K562 (cell line): ENCODE measurements around the gene EEFSEC. TPM values are rescaled to one million over a fixed set of nuclear protein-coding genes. Genes with fewer than 3 reads are reported as not detected.
A peak's percentile ranks its signal among the peaks of the same experiment; 100 is the strongest.

Experiments used
- ATAC-seq: fragments of 200-7000 bp; cut with Tn5 transposase; 3 replicates; pipeline ENCODE4 v1.9.1; 2020; ENCODE audit warnings: moderate library complexity
- BruUV-seq: library from RNA; stranded (reverse); fragments of 400-500 nt; replicated peaks from 2 replicates; lab custom pipeline; 2021; lab: Mats Ljungman, UMichigan
- CTCF ChIA-PET: fragments of 300-600 bp; formaldehyde crosslinking; extraction: SDS; loops from one replicate; lab custom pipeline; 2021; ENCODE audit warnings: low intra/inter-chr PET ratio; lab: Yijun Ruan, JAX
- POLR2A ChIA-PET: fragments of 300-600, 350-650 bp; sonication (Branson Sonifier 250); formaldehyde crosslinking; extraction: SDS; loops from one replicate; lab custom pipeline; 2021; ENCODE audit warnings: antibody characterized with exemption, inconsistent platforms; lab: Yijun Ruan, JAX
- DNase-seq, 4 experiments: peaks; one replicate each; pipeline versions ENCODE4 v3.0.0 to v3.0.0-alpha.2; 2011 to 2018; ENCODE audit warnings: low spot score in 3 of 4, mixed read lengths in 3 of 4; ENCODE audit errors: extremely low read depth in 1 of 4
- FAIRE-seq: peaks from 2 replicates; lab custom pipeline; 2011; peaks lifted over from hg19 to GRCh38; lab: Jason Lieb, UNC
- H2AFZ ChIP-seq: 2 replicates; pipeline ENCODE4 v1.6.0; 2011; ENCODE audit warnings: low read depth, low read length, control low read depth, inconsistent platforms
- H3K27ac ChIP-seq: fragments of 200-600 bp; 3 replicates; pipeline ENCODE4 v1.8.0; 2011; ENCODE audit warnings: low read depth, mild to moderate bottlenecking, control low read depth, inconsistent platforms, low read length, moderate library complexity, mixed read lengths; ENCODE audit errors: extremely low read depth
- H3K27me3 ChIP-seq, 2 experiments: fragments of 300-600 bp in 1 of 2; 2 replicates in 1 of 2; 3 replicates in 1 of 2; pipeline versions ENCODE4 v1.6.0 to v1.8.0; 2011; ENCODE audit warnings: inconsistent platforms in 2 of 2, low read length in 2 of 2, mild to moderate bottlenecking in 1 of 2, mixed read lengths in 1 of 2, moderate library complexity in 1 of 2; ENCODE audit not compliant: control insufficient read depth in 2 of 2, insufficient read depth in 2 of 2
- H3K36me3 ChIP-seq: fragments of 300-600 bp; 3 replicates; pipeline ENCODE4 v1.8.0; 2011; ENCODE audit warnings: mild to moderate bottlenecking, low read length, inconsistent platforms; ENCODE audit not compliant: control insufficient read depth, insufficient read depth
- H3K4me1 ChIP-seq, 2 experiments: fragments of 200-600 bp in 1 of 2; replicated peaks in 1 of 2; 2 replicates in 1 of 2; 3 replicates in 1 of 2; pipeline versions ENCODE4 v1.5.1 to v1.8.0; 2011; ENCODE audit warnings: inconsistent platforms in 2 of 2, low read length in 2 of 2, mild to moderate bottlenecking in 1 of 2, mixed read lengths in 1 of 2, moderate library complexity in 1 of 2; ENCODE audit not compliant: control insufficient read depth in 2 of 2, insufficient read depth in 2 of 2
- H3K4me2 ChIP-seq: 2 replicates; pipeline ENCODE4 v1.6.1; 2011; ENCODE audit warnings: low read length, control low read depth, inconsistent platforms, mixed read lengths; ENCODE audit not compliant: insufficient read depth
- H3K4me3 ChIP-seq: fragments of 200-600 bp; sonication (generic), shearing (Covaris generic); 2 replicates; pipeline ENCODE4 v1.5.1; 2016; ENCODE audit warnings: control low read depth, inconsistent platforms
- H3K79me2 ChIP-seq: fragments of 200-600 bp; 3 replicates; pipeline ENCODE4 v1.8.0; 2011; ENCODE audit warnings: low read length, inconsistent platforms; ENCODE audit not compliant: control insufficient read depth, insufficient read depth
- H3K9ac ChIP-seq, 2 experiments: 2 replicates each; pipeline versions ENCODE4 v1.6.0 to v1.6.1; 2011; ENCODE audit warnings: low read depth in 2 of 2, low read length in 2 of 2, control low read depth in 1 of 2, inconsistent platforms in 1 of 2, mild to moderate bottlenecking in 1 of 2, mixed read lengths in 1 of 2; ENCODE audit not compliant: insufficient read depth in 1 of 2
- H3K9me1 ChIP-seq: one replicate; pipeline ENCODE4 v1.6.0; 2011; ENCODE audit warnings: inconsistent platforms, mild to moderate bottlenecking, low read length, moderate library complexity; ENCODE audit not compliant: control insufficient read depth, insufficient read depth
- H3K9me3 ChIP-seq: replicated peaks from 2 replicates; pipeline ENCODE4 v1.5.1; 2011; ENCODE audit warnings: low read depth, low read length, inconsistent platforms; ENCODE audit not compliant: control insufficient read depth, insufficient read depth
- H4K20me1 ChIP-seq: replicated peaks from 2 replicates; pipeline ENCODE4 v1.6.1; 2011; ENCODE audit warnings: low read length, inconsistent platforms, mixed read lengths; ENCODE audit not compliant: control insufficient read depth, insufficient read depth
- JUNB ChIP-seq: fragments of 450-650 bp; formaldehyde crosslinking; conservative IDR thresholded peaks from 2 replicates; pipeline ENCODE4 v1.4.0; 2020; ENCODE audit warnings: mild to moderate bottlenecking
- MYNN ChIP-seq, 2 experiments: sonication (generic); formaldehyde crosslinking in 1 of 2; IDR thresholded peaks; 2 replicates each; pipeline versions ENCODE4 v1.5.0 to v1.6.1; 2016 to 2020; ENCODE audit warnings: antibody characterized with exemption in 1 of 2, missing genetic modification reagents in 1 of 2
- NFXL1 ChIP-seq: fragments of 450-650 bp; formaldehyde crosslinking; IDR thresholded peaks from 2 replicates; pipeline ENCODE4 v1.4.0; 2021; ENCODE audit warnings: mild to moderate bottlenecking
- TBL1XR1 ChIP-seq, 2 experiments: IDR thresholded peaks; 2 replicates each; pipeline ENCODE4 v1.6.1; 2012; ENCODE audit warnings: improper control_type of control experiment in 2 of 2, low read length in 2 of 2, mild to moderate bottlenecking in 1 of 2
- WHSC1 ChIP-seq: IDR thresholded peaks from one replicate; pipeline ENCODE4 v1.6.1; 2012; ENCODE audit warnings: low read length, control low read depth, inconsistent platforms
- ZBTB7A ChIP-seq: IDR thresholded peaks from 2 replicates; pipeline ENCODE4 v1.6.1; 2011; ENCODE audit warnings: low read depth, mild to moderate bottlenecking, low read length, moderate library complexity, borderline replicate concordance; ENCODE audit not compliant: control insufficient read depth
- ZFP36 ChIP-seq: fragments of 150-350 bp; IDR thresholded peaks from 2 replicates; pipeline ENCODE4 v1.6.1; 2018; ENCODE audit warnings: low read length, low read depth; ENCODE audit not compliant: partially characterized antibody
- ZNF165 ChIP-seq: fragments of 250-450 bp; sonication (Bioruptor Pico); IDR thresholded peaks from 2 replicates; pipeline ENCODE4 v1.4.0; 2020; ENCODE audit warnings: borderline replicate concordance
- WGBS: fragments of 100-300 bp; shearing (Covaris generic); methylation state at CpG from one replicate; pipeline ENCODE4 v1.1.6; 2016; ENCODE audit warnings: low coverage, mixed read lengths; ENCODE audit not compliant: insufficient coverage; ENCODE audit errors: missing lambda C conversion rate; 5-methylcytosine and 5-hydroxymethylcytosine counted together
- in situ Hi-C: fragments of 300-500 bp; cut with MboI; formaldehyde crosslinking; loops from 4 replicates; pipeline ENCODE4 v1.15.0; 2018; ENCODE audit warnings: inconsistent platforms, mixed read lengths
- intact Hi-C: fragments of 100-400 bp; cut with micrococcal nuclease; formaldehyde crosslinking; loops from 2 replicates; pipeline ENCODE4 v1.14.2; 2022
- polyA plus RNA-seq, 8 experiments: library from polyadenylated mRNA; depleted of rRNA in 4 of 8; stranded (reverse) in 5 of 8; unstranded in 3 of 8; fragments of >200 nt; fragmentation: Nextera tagmentation in 2 of 8; fragmentation: Illumina TruSeq in 1 of 8; extraction: Ambion mirVana in 2 of 8; extraction: Trizol in 1 of 8; gene quantifications; 2 replicates each; pipeline versions ENCODE4 v1.2.1 to v1.2.3, GENCODE V29; 2011 to 2014; ENCODE audit warnings: inconsistent platforms in 1 of 8, missing spikeins in 1 of 8
- total RNA-seq, 7 experiments: library from RNA; depleted of rRNA in 6 of 7; stranded (reverse); fragments of >200 nt in 6 of 7; fragmentation: Illumina TruSeq in 2 of 7; extraction: Trizol in 2 of 7; gene quantifications; 2 replicates each; pipeline versions ENCODE4 v1.2.1 to v1.2.3, GENCODE V29; 2011 to 2021; ENCODE audit warnings: low replicate concordance in 1 of 7
- TF ChIP-seq, protein P1 (sequence below): fragments of 250-450 bp; sonication (Bioruptor Pico); IDR thresholded peaks from 2 replicates; pipeline ENCODE4 v1.6.1; 2021; ENCODE audit warnings: mild to moderate bottlenecking
- TF ChIP-seq, protein P2 (sequence below): fragments of 250-450 bp; sonication (Bioruptor Pico); IDR thresholded peaks from 2 replicates; pipeline ENCODE4 v1.5.0; 2021; ENCODE audit warnings: mild to moderate bottlenecking, moderate library complexity

EEFSEC gene
- total and polyA plus RNA-seq, 9 of the 15 experiments (the other 6 are each of a cell fraction or from before 2014, with no cell fraction given) = 0.35 to 11.8 (median 7.7) TPM

DNA sequence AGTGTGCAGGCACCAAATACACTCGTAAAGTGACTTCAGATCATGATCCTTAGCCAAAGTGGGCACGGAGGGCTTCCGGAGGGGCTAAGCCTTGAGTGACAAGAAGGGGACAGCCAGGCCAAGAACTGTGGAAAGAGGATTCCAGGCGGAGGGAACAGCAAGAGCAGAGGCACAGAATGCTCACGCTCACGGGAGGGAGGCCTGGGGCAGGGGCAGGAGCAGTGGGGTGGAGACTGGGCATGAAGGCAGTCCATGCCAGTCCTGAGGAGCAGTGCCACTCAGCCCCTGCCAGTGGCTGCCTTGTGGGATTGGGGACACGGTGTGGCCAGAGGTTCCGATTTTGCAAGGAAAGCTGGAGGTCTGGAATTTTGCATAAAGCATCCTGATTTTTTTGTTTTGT lies 277.4 kb downstream of the EEFSEC start:
- DNase-seq (no peak), ATAC-seq (no peak), FAIRE-seq (no peak)
- no TSS peak for BruUV-seq
- Histone ChIP-seq H3K79me2 (no peaks in the 10 kb centered on the region; the same call in 2 of the 3 replicates), H3K9me1 (no peaks in the 10 kb centered on the region), H3K9me3 (no peaks in the 10 kb centered on the region), H3K27ac (no peak overlapping the region), H3K4me3 (no peak overlapping the region), H2AFZ (no peak overlapping the region), H3K27me3 (no peaks in the 10 kb centered on the region), H3K4me2 (no peak overlapping the region), H4K20me1 (no peaks in the 10 kb centered on the region), H3K36me3 (no peaks in the 10 kb centered on the region), H3K4me1 (peaks cover 18 to 75% of the 10 kb centered on the region in 2 experiments), H3K9ac (peak overlapping the region in 1 of 2 experiments; percentile 71; a peak in 1 of 4 replicates)
- intact Hi-C loops (loop anchor here (10.0 kb wide), 2 partner anchors 154 to 256 kb away; no protein-coding TSS in a partner anchor), in situ Hi-C loops (no loop called here)
- POLR2A ChIA-PET = no interaction called here
- CTCF ChIA-PET = no interaction called here
- TF ChIP-seq WHSC1 (no peak), MYNN (IDR thresholded peaks at IDR 0.05) (no peak), MYNN (CRISPR knock-in tag; IDR thresholded peaks at IDR 0.05) (no peak), NFXL1 (CRISPR knock-in tag) (no peak), ZNF165 (CRISPR knock-in tag) (no peak)
- WGBS = 83% methylated on average over 6 of the region's 8 CpGs

DNA sequence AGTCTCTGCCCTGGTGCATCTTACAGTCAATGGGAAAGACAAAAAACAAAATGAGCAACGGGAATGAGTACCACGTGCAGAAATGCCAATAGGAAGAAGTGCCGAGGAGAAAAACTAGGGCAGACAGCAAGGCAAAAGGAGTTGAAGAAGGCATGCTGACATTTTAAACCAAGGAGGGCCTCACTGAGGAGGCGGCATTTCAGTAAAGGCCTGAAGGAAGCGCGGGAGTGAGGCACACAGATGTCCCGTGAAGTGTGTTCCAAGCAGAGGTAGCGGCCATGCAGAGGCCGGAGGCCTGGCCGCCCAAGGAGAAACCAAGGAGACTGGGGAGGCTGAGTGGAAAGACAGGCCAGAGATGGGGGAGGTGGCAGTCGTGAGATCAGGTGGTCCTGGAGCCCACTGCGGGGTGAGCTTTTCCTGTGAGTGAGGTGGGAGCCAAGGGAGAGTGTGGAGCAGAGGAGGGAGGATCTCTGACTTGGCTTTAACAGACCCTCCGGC lies 278.6 kb downstream of the EEFSEC start:
- DNase-seq = no peak
- no peak for FAIRE-seq
- BruUV-seq = no TSS peak
- H3K4me2 ChIP-seq = no peak overlapping the region; the same call in 1 of the 2 replicates
- H3K4me3 ChIP-seq = no peak overlapping the region
- H3K79me2 ChIP-seq = no peaks in the 10 kb centered on the region
- H3K9me1 ChIP-seq = no peaks in the 10 kb centered on the region
- no peak overlapping the region for H3K27ac ChIP-seq
- H4K20me1 ChIP-seq = no peaks in the 10 kb centered on the region
- H2AFZ ChIP-seq = peak overlapping the region; percentile 72
- ChIA-PET CTCF (no interaction called here), POLR2A (no interaction called here)
- in situ Hi-C loops (no loop called here), intact Hi-C loops (loop anchor here (10.0 kb wide), 2 partner anchors 153 to 257 kb away; no protein-coding TSS in a partner anchor)
- WGBS = 68% methylated on average over 3 of the region's 13 CpGs
- peak; percentile 10; the same call in 1 of the 2 replicates for TF ChIP-seq ZBTB7A
- TF ChIP-seq, protein P1, sequence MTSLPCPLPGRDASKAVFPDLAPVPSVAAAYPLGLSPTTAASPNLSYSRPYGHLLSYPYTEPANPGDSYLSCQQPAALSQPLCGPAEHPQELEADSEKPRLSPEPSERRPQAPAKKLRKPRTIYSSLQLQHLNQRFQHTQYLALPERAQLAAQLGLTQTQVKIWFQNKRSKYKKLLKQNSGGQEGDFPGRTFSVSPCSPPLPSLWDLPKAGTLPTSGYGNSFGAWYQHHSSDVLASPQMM (CRISPR knock-in tag) = no peak
- no peak for TF ChIP-seq JUNB (CRISPR knock-in tag)
- TF ChIP-seq, protein P2, sequence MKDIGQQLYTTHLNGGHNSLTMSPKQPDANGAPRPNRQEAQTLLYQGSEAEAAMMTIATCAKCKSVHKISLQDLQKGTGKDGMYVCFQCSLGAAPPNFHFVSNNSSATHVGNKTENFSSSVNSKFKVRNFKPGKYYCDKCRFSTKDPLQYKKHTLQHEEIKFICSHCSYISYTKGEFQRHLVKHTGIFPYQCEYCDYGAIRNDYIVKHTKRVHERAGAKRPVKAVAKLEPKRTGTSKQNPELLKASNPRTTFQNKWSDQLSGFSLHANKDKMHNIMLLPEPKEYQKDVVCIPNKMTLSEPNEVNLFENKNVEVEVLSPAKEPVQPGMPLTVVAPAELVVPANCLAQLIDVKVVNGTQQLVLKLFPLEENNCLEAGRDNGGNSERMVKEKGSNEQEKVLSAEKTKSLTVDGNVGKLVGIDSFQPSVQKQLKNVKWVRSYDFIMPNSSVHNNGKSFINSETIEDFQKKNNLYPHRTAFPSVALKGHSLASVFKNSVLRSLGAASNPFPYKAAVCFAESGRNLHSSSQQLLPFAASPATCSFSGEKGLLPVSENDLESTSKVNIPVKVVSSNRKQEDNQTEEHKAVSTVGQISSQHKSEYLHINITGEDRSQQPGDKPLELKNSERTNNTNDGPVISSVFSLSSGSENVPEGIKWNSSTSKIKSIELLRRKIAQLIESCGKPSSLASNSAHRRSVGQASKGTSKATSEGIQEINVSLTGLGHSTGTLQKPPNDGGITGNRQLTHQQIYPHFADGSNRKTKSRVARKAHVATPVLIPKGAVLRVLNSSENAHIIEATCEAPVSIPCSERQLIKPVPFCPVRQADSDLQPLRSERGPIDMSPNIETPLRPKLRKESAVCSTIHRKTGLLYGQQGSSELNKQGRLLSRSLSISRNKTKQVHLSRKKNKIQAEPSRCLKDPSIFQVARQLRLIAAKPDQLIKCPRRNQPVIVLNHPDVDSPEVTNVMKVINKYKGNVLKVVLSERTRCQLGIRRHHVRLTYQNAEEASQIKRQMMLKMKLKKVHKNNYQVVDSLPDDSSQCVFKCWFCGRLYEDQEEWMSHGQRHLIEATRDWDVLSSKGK (CRISPR knock-in tag) = no peak
- no peak for TF ChIP-seq TBL1XR1 (IDR thresholded peaks at IDR 0.05; ENCODE audit: low read length in 2 of 2)
- TF ChIP-seq ZFP36 = peak; percentile 93
- TF ChIP-seq, all 486 proteins: peak for 2
- no peak for ATAC-seq
- Histone ChIP-seq H3K4me1 (peaks cover 13 to 64% of the 10 kb centered on the region in 2 experiments), H3K9ac (0 out of 4 replicates have a peak overlapping the region, but pooled peaks of 1 of the 2 experiments have one; percentile 36), H3K36me3 (no peaks in the 10 kb centered on the region), H3K9me3 (no peaks in the 10 kb centered on the region), H3K27me3 (no peaks in the 10 kb centered on the region)
